A549 (cell line): ENCODE data around the gene BFSP1.

Source experiments
- CTCF ChIP-seq: fragments of >200 bp; sonication (Bioruptor Twin); formaldehyde crosslinking; IDR thresholded peaks from 3 replicates; pipeline ENCODE4 v1.5.1; 2016
- HDAC2 ChIP-seq: fragments of 200-600 bp; sonication (generic); IDR thresholded peaks from 2 replicates; pipeline ENCODE4 v1.6.1; 2016

GRCh38 chr20:17466641-17467040 lies 64.5 kb downstream of the BFSP1 start:
- TF ChIP-seq CTCF, result no peak
- no peak for TF ChIP-seq HDAC2
